GM12878 (cell line): ENCODE data around the gene ADAMTS2. TPM values are rescaled to one million over a fixed set of nuclear protein-coding genes. Genes with fewer than 3 reads are reported as not detected.

Source experiments
- ATAC-seq: fragments of 200-7000 bp; cut with Tn5 transposase; 3 replicates; pipeline ENCODE4 v1.9.1; 2020; ENCODE audit warnings: mild to moderate bottlenecking, moderate library complexity
- BruUV-seq: library from RNA; stranded (reverse); fragments of 400-500 nt; replicated peaks from 2 replicates; lab custom pipeline; 2021; lab: Mats Ljungman, UMichigan
- CTCF ChIA-PET: fragments of 300-600 bp; sonication (Branson Sonifier 250); formaldehyde crosslinking; extraction: SDS; loops from one replicate; lab custom pipeline; 2021; ENCODE audit warnings: inconsistent platforms; lab: Yijun Ruan, JAX
- POLR2A ChIA-PET: fragments of 350-600 bp; formaldehyde crosslinking; extraction: SDS; loops from one replicate; lab custom pipeline; 2021; ENCODE audit warnings: inconsistent platforms; lab: Charles Lee
- RAD21 ChIA-PET: fragments of 300-600 bp; sonication (Branson Sonifier 250); formaldehyde crosslinking; loops from one replicate; lab custom pipeline; 2023; ENCODE audit warnings: antibody characterized with exemption; ENCODE audit not compliant: unreplicated experiment; lab: Charles Lee
- SMC1A ChIA-PET: fragments of 300-600 bp; sonication (Branson Sonifier 250); formaldehyde crosslinking; loops from one replicate; lab custom pipeline; 2023; ENCODE audit not compliant: unreplicated experiment, uncharacterized antibody; lab: Charles Lee
- DNase-seq: peaks from one replicate; pipeline ENCODE4 v3.0.0-alpha.2; 2011; ENCODE audit warnings: low read depth, low spot score
- FAIRE-seq: peaks from 3 replicates; lab custom pipeline; 2011; peaks lifted over from hg19 to GRCh38; lab: Jason Lieb, UNC
- H2AFZ ChIP-seq: 2 replicates; pipeline ENCODE4 v1.6.0; 2011; ENCODE audit warnings: low read depth, low read length, control low read depth; ENCODE audit not compliant: control insufficient read depth
- H3K27ac ChIP-seq: 2 replicates; pipeline ENCODE4 v1.5.1; 2011; ENCODE audit warnings: control low read depth; ENCODE audit not compliant: control insufficient read depth, insufficient read depth
- H3K27me3 ChIP-seq, 2 experiments: replicated peaks in 1 of 2; 2 replicates each; pipeline versions ENCODE4 v1.6.0 to v1.6.1; 2011; ENCODE audit warnings: low read length in 1 of 2; ENCODE audit not compliant: control insufficient read depth in 2 of 2, insufficient read depth in 2 of 2
- H3K36me3 ChIP-seq, 2 experiments: 2 replicates each; pipeline ENCODE4 v1.5.1; 2011; ENCODE audit warnings: low read length in 1 of 2; ENCODE audit not compliant: control insufficient read depth in 2 of 2, insufficient read depth in 2 of 2
- H3K4me1 ChIP-seq: 2 replicates; pipeline ENCODE4 v1.6.1; 2011; ENCODE audit warnings: mild to moderate bottlenecking, low read length, moderate library complexity, mixed read lengths; ENCODE audit not compliant: control insufficient read depth, insufficient read depth
- H3K4me2 ChIP-seq: 2 replicates; pipeline ENCODE4 v1.6.0; 2011; ENCODE audit warnings: control low read depth; ENCODE audit not compliant: control insufficient read depth, insufficient read depth
- H3K4me3 ChIP-seq: fragments of 200-600 bp; sonication (generic); 2 replicates; pipeline ENCODE4 v1.5.1; 2016
- H3K79me2 ChIP-seq: 2 replicates; pipeline ENCODE4 v1.6.0; 2011; ENCODE audit warnings: low read length; ENCODE audit not compliant: control insufficient read depth, insufficient read depth
- H3K9ac ChIP-seq: 2 replicates; pipeline ENCODE4 v1.8.0; 2011; ENCODE audit warnings: low read length, control low read depth, mixed read lengths; ENCODE audit not compliant: control insufficient read depth, insufficient read depth
- H3K9me3 ChIP-seq: replicated peaks from 3 replicates; pipeline ENCODE4 v1.5.1; 2011; ENCODE audit warnings: mild to moderate bottlenecking, low read length; ENCODE audit not compliant: control insufficient read depth, insufficient read depth
- H4K20me1 ChIP-seq: 2 replicates; pipeline ENCODE4 v1.6.0; 2011; ENCODE audit not compliant: control insufficient read depth, insufficient read depth
- ATF7 ChIP-seq: fragments of 450-650 bp; IDR thresholded peaks from 2 replicates; pipeline ENCODE4 v1.6.1; 2016; ENCODE audit warnings: low read depth, mild to moderate bottlenecking
- BACH1 ChIP-seq: fragments of 450-650 bp; IDR thresholded peaks from 2 replicates; pipeline ENCODE4 v1.6.1; 2017; ENCODE audit warnings: mild to moderate bottlenecking, borderline replicate concordance
- CBX3 ChIP-seq: fragments of 200-600 bp; sonication (generic); IDR thresholded peaks from 2 replicates; pipeline ENCODE4 v1.6.1; 2016; ENCODE audit warnings: low read depth, borderline replicate concordance
- EP300 ChIP-seq, 2 experiments: fragments of 150-350 bp in 1 of 2; IDR thresholded peaks; 2 replicates each; pipeline ENCODE4 v1.6.1; 2011 to 2012; ENCODE audit warnings: low read depth in 2 of 2, low read length in 2 of 2, borderline replicate concordance in 1 of 2, improper control_type of control experiment in 1 of 2, inconsistent platforms in 1 of 2; ENCODE audit not compliant: control insufficient read depth in 1 of 2
- GABPA ChIP-seq: IDR thresholded peaks from 2 replicates; pipeline ENCODE4 v1.6.1; 2014; ENCODE audit warnings: antibody characterized with exemption, low read depth, mild to moderate bottlenecking, inconsistent platforms
- HCFC1 ChIP-seq: fragments of 150-350 bp; IDR thresholded peaks from 2 replicates; pipeline ENCODE4 v1.6.1; 2014; ENCODE audit warnings: low read length
- JUNB ChIP-seq: IDR thresholded peaks from 2 replicates; pipeline ENCODE4 v1.6.1; 2016; ENCODE audit warnings: antibody characterized with exemption, mild to moderate bottlenecking
- NR2F1 ChIP-seq: fragments of 450-650 bp; conservative IDR thresholded peaks from 2 replicates; pipeline ENCODE4 v1.6.1; 2017; ENCODE audit warnings: mild to moderate bottlenecking
- POLR2AphosphoS2 ChIP-seq: IDR thresholded peaks from 2 replicates; pipeline ENCODE4 v1.6.1; 2011; ENCODE audit warnings: low read depth, mild to moderate bottlenecking, low read length, improper control_type of control experiment, moderate library complexity
- SIN3A ChIP-seq: IDR thresholded peaks from 2 replicates; pipeline ENCODE4 v1.6.1; 2012; ENCODE audit warnings: low read depth, low read length, improper control_type of control experiment
- SP1 ChIP-seq: IDR thresholded peaks from one replicate; pipeline ENCODE4 v1.6.1; 2011; ENCODE audit warnings: low read depth, low read length
- SPI1 ChIP-seq: IDR thresholded peaks from 2 replicates; pipeline ENCODE4 v1.6.1; 2011; ENCODE audit warnings: low read depth, mild to moderate bottlenecking, low read length, moderate library complexity, borderline replicate concordance; ENCODE audit not compliant: insufficient read depth
- SUPT20H ChIP-seq: IDR thresholded peaks from 2 replicates; pipeline ENCODE4 v1.6.1; 2011; ENCODE audit warnings: low read depth, mild to moderate bottlenecking, low read length, moderate library complexity, borderline replicate concordance; ENCODE audit not compliant: control insufficient read depth
- TCF12 ChIP-seq: IDR thresholded peaks from 2 replicates; pipeline ENCODE4 v1.6.1; 2011; ENCODE audit warnings: low read depth, mild to moderate bottlenecking, low read length
- TCF7 ChIP-seq: IDR thresholded peaks from 2 replicates; pipeline ENCODE4 v1.6.1; 2014; ENCODE audit warnings: antibody characterized with exemption, borderline replicate concordance
- ZNF274 ChIP-seq: IDR thresholded peaks from one replicate; pipeline ENCODE4 v1.8.0; 2011; ENCODE audit not compliant: insufficient read length, insufficient read depth
- WGBS: methylation state at CpG from one replicate; pipeline ENCODE4 v1.1.6; 2016; ENCODE audit warnings: low lambda C conversion rate; ENCODE audit not compliant: insufficient replicate concordance, insufficient coverage; ENCODE audit errors: missing lambda C conversion rate; 5-methylcytosine and 5-hydroxymethylcytosine counted together
- in situ Hi-C: fragments of 300-500 bp; cut with MboI; formaldehyde crosslinking; loops from 9 replicates; pipeline ENCODE4 v1.14.3; 2018; ENCODE audit warnings: mixed read lengths
- intact Hi-C: fragments of 100-400 bp; cut with micrococcal nuclease; formaldehyde crosslinking; loops from one replicate; pipeline ENCODE4 v1.14.2; 2022; ENCODE audit not compliant: unreplicated experiment
- polyA plus RNA-seq, 11 experiments: library from polyadenylated mRNA; depleted of rRNA in 4 of 11; unstranded in 6 of 11; stranded (reverse) in 5 of 11; fragments of >200 nt; fragmentation: Nextera tagmentation in 4 of 11; fragmentation: Illumina TruSeq in 1 of 11; extraction: Ambion mirVana in 4 of 11; extraction: Trizol in 1 of 11; gene quantifications; 1 replicate in 1 of 11; 2 replicates in 10 of 11; pipeline versions ENCODE4 v1.2.1 to v1.2.3, GENCODE V29; 2011 to 2016; ENCODE audit warnings: inconsistent platforms in 2 of 11, missing spikeins in 2 of 11, low read depth in 1 of 11
- total RNA-seq, 4 experiments: library from RNA; depleted of rRNA in 3 of 4; stranded (reverse); fragments of >200 nt in 3 of 4; fragmentation: Illumina TruSeq in 1 of 4; extraction: Trizol in 1 of 4; gene quantifications; 2 replicates each; pipeline versions ENCODE4 v1.2.1 to v1.2.3, GENCODE V29; 2013 to 2021
- TF ChIP-seq, protein P1 (sequence below): IDR thresholded peaks from 2 replicates; pipeline ENCODE4 v1.6.1; 2012; ENCODE audit warnings: improper control_type of control experiment, low read depth, low read length; ENCODE audit not compliant: insufficient replicate concordance
- TF ChIP-seq, protein P2 (sequence below): fragments of 450-650 bp; IDR thresholded peaks from 2 replicates; pipeline ENCODE4 v1.6.1; 2017; ENCODE audit warnings: borderline replicate concordance

The ADAMTS2 gene
- total and polyA plus RNA-seq, 10 of the 15 experiments (the other 5 are each of a cell fraction or from before 2014, with no cell fraction given), result 0.03 to 0.05 TPM; not detected in 8

DNA sequence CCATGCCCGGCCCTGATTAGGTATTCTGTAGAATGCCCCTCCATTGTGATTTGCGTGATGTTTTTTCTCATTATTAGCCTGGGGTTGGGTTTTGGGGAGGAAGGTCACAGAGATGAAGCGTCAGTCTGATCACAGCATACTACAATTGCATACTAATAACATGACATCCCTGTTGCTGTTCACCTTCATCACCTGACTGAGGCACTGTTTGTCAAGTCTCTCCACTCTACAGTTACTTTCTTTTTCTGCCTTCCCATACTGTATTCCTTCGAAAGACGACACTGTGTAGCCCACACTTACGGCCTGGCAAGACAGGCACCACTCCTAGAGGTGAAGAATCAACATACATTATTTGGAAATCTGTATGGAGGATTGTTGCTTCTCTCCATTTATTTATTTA is 279.6 kb downstream of the ADAMTS2 start:
- ChIA-PET SMC1A (no interaction called here), RAD21 (no interaction called here), POLR2A (no interaction called here), CTCF (no interaction called here)
- no peak for FAIRE-seq
- no peak for ATAC-seq
- H3K79me2 ChIP-seq, result no peaks in the 10 kb centered on the region
- BruUV-seq, result no TSS peak
- no peak overlapping the region for H3K27ac ChIP-seq
- H3K4me3 ChIP-seq, result no peak overlapping the region
- TF ChIP-seq TCF7 (no peak), POLR2AphosphoS2 (no peak), CBX3 (no peak), NR2F1 (no peak), HCFC1 (no peak), SP1 (no peak), JUNB (no peak), GABPA (no peak), SUPT20H (no peak), EP300 (IDR thresholded peaks at IDR 0.05; ENCODE audit: borderline replicate concordance in 1 of 2, control insufficient read depth in 1 of 2, low read depth in 2 of 2, low read length in 2 of 2) (no peak), ATF7 (no peak), SPI1 (no peak), SIN3A (no peak), TCF12 (no peak), BACH1 (no peak), ZNF274 (no peak)
- TF ChIP-seq, protein P1, sequence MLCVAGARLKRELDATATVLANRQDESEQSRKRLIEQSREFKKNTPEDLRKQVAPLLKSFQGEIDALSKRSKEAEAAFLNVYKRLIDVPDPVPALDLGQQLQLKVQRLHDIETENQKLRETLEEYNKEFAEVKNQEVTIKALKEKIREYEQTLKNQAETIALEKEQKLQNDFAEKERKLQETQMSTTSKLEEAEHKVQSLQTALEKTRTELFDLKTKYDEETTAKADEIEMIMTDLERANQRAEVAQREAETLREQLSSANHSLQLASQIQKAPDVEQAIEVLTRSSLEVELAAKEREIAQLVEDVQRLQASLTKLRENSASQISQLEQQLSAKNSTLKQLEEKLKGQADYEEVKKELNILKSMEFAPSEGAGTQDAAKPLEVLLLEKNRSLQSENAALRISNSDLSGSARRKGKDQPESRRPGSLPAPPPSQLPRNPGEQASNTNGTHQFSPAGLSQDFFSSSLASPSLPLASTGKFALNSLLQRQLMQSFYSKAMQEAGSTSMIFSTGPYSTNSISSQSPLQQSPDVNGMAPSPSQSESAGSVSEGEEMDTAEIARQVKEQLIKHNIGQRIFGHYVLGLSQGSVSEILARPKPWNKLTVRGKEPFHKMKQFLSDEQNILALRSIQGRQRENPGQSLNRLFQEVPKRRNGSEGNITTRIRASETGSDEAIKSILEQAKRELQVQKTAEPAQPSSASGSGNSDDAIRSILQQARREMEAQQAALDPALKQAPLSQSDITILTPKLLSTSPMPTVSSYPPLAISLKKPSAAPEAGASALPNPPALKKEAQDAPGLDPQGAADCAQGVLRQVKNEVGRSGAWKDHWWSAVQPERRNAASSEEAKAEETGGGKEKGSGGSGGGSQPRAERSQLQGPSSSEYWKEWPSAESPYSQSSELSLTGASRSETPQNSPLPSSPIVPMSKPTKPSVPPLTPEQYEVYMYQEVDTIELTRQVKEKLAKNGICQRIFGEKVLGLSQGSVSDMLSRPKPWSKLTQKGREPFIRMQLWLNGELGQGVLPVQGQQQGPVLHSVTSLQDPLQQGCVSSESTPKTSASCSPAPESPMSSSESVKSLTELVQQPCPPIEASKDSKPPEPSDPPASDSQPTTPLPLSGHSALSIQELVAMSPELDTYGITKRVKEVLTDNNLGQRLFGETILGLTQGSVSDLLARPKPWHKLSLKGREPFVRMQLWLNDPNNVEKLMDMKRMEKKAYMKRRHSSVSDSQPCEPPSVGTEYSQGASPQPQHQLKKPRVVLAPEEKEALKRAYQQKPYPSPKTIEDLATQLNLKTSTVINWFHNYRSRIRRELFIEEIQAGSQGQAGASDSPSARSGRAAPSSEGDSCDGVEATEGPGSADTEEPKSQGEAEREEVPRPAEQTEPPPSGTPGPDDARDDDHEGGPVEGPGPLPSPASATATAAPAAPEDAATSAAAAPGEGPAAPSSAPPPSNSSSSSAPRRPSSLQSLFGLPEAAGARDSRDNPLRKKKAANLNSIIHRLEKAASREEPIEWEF, result no peak
- TF ChIP-seq, protein P2, sequence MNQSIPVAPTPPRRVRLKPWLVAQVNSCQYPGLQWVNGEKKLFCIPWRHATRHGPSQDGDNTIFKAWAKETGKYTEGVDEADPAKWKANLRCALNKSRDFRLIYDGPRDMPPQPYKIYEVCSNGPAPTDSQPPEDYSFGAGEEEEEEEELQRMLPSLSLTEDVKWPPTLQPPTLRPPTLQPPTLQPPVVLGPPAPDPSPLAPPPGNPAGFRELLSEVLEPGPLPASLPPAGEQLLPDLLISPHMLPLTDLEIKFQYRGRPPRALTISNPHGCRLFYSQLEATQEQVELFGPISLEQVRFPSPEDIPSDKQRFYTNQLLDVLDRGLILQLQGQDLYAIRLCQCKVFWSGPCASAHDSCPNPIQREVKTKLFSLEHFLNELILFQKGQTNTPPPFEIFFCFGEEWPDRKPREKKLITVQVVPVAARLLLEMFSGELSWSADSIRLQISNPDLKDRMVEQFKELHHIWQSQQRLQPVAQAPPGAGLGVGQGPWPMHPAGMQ, result no peak
- intact Hi-C loops, result no loop called here
- H4K20me1 ChIP-seq, result no peaks in the 10 kb centered on the region
- H3K9ac ChIP-seq, result no peak overlapping the region
- H3K36me3 ChIP-seq, result no peaks in the 10 kb centered on the region
- no peak overlapping the region for H3K4me2 ChIP-seq
- no peak for DNase-seq
- 70% methylated on average over 6 of the region's 6 CpGs for WGBS
- H2AFZ ChIP-seq, result no peak overlapping the region
- H3K9me3 ChIP-seq, result peaks cover 5% of the 10 kb centered on the region; the same call in 2 of the 3 replicates
- in situ Hi-C loops, result no loop called here
- no peaks in the 10 kb centered on the region for H3K4me1 ChIP-seq
- H3K27me3 ChIP-seq, result no peaks in the 10 kb centered on the region
